Psoas muscle (tissue), 8 donors: ENCODE data around the gene CA10. TPM values are rescaled to one million over a fixed set of nuclear protein-coding genes. Genes with fewer than 3 reads are reported as not detected.

Experiments used
- ATAC-seq, 4 donors: fragments of 200-7000 bp; cut with Tn5 transposase; one replicate each; pipeline ENCODE4 v1.9.1; 2020; ENCODE audit warnings: moderate library complexity in 3 of 4, mild to moderate bottlenecking in 2 of 4
- DNase-seq, 2 donors: peaks; one replicate each; pipeline ENCODE4 v3.0.0-alpha.2; 2020
- H3K27ac ChIP-seq: fragments of 200-600 bp; one replicate; pipeline ENCODE4 v1.8.0; 2022
- H3K27me3 ChIP-seq, 3 donors: fragments of 200-600 bp in 1 of 3; one replicate each; pipeline versions ENCODE4 v1.6.1 to v1.8.0; 2013 to 2022; ENCODE audit warnings: low read length in 2 of 3, mild to moderate bottlenecking in 2 of 3, moderate library complexity in 1 of 3; ENCODE audit not compliant: insufficient read depth in 3 of 3
- H3K36me3 ChIP-seq, 2 donors: fragments of 200-600 bp in 1 of 2; one replicate each; pipeline versions ENCODE4 v1.6.1 to v1.8.0; 2013 to 2022; ENCODE audit warnings: low read depth in 1 of 2, mild to moderate bottlenecking in 1 of 2, moderate library complexity in 1 of 2; ENCODE audit not compliant: insufficient read depth in 1 of 2
- H3K4me1 ChIP-seq: fragments of 200-600 bp; one replicate; pipeline ENCODE4 v1.8.0; 2022
- H3K4me3 ChIP-seq: fragments of 200-600 bp; one replicate; pipeline ENCODE4 v1.8.0; 2022; ENCODE audit warnings: mild to moderate bottlenecking
- H3K9me3 ChIP-seq: fragments of 200-600 bp; one replicate; pipeline ENCODE4 v1.8.0; 2022
- CTCF ChIP-seq: fragments of 200-600 bp; IDR thresholded peaks from one replicate; pipeline ENCODE4 v1.8.0; 2022; ENCODE audit warnings: antibody characterized with exemption
- WGBS, 3 donors: extraction: QIAGEN DNeasy Blood & Tissue Kit; methylation state at CpG; one replicate each; pipeline versions ENCODE4 v1.1.6 to v1.1.7; 2013; 5-methylcytosine and 5-hydroxymethylcytosine counted together
- intact Hi-C, 2 donors: fragments of 100-400 bp; cut with DNase I; formaldehyde crosslinking; loops; one replicate each; pipeline versions ENCODE4 v1.11.0 to v1.14.2; 2022
- polyA plus RNA-seq, 3 donors: library from polyadenylated mRNA; stranded (reverse); fragments of 200-250 nt; gene quantifications; one replicate each; pipeline ENCODE4 v1.2.3, GENCODE V29; 2013
- total RNA-seq, 4 donors: library from RNA; stranded (reverse); fragmentation: NEBNext Ultra II Directional in 2 of 4; extraction: Animal tissue kit (Norgen Biotek cat#: 25700) in 2 of 4; gene quantifications; one replicate each; pipeline versions ENCODE4 v1.2.1 to v1.2.4, GENCODE V29; 2021 to 2023
- donor health status: healthy with polysubstance abuse.
- donor health status: DM: no; HTN: no; CAD: no; lungs with moderate emphysema.
- donor health status: Bipolar disorder and iron deficiency.
- donor health status: healthy.
- donor health status: DM: yes; HTN: yes; CAD: no.
- donor health status: DM: no; HTN: no; CAD: no.
- donor health status: DM: no; HTN: no; CAD: no.
- donor health status: DM: yes; HTN: yes; CAD: no.

CA10 gene
- total and polyA plus RNA-seq, 7 donors: 0.03 to 0.04 TPM; not detected in 5

DNA sequence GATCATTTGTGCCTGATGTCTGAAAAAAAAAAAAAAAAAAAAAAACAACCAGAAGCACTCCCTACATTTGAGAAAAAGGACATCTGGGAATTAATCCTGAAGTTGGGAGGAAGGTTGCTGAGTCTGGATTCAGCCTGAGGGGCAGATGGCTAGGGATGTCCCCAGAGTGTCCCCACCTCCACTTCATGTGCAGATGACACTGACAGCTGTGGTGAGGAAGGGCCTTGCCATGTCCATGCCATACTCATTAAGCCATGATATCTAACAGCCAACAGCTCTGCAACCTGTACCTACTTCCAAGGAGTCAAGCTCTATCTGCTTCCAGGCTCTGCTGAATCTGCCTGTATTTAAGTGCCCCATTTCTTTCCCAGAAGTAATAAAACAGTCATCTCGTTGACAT is 356.0 kb downstream of the CA10 start:
- H3K36me3 ChIP-seq: no peaks in the 10 kb centered on the region
- H3K4me3 ChIP-seq: no peak overlapping the region
- intact Hi-C loops: no loop called here
- no peaks in the 10 kb centered on the region for H3K9me3 ChIP-seq
- ATAC-seq: no peak
- no peak for TF ChIP-seq CTCF
- DNase-seq: no peak
- 19 to 26% (median 23%) methylated on average over 1 of the region's 1 CpG for WGBS, 3 donors
- H3K4me1 ChIP-seq: no peaks in the 10 kb centered on the region
- H3K27ac ChIP-seq: no peak overlapping the region
- H3K27me3 ChIP-seq: no peaks in the 10 kb centered on the region

DNA sequence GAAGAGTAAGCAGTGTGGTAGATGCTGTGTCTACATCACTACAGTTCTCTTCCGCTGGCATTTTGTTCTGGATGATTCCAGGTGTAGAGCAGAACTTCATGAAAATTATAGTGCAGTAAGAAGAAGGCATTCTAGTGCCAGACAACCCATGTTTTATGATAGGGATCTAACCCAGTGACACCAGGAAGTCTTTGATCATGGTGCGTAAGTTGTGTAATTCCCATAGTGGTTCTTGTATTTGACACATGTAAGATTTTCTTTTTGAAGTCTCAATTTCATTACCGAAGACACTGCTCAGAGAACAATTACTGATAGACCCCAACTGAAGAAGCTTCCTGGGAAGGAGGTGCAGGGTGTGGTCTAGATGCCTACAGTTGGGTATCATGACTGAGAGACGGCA is 356.9 kb downstream of the CA10 start:
- no peak overlapping the region for H3K27ac ChIP-seq

DNA sequence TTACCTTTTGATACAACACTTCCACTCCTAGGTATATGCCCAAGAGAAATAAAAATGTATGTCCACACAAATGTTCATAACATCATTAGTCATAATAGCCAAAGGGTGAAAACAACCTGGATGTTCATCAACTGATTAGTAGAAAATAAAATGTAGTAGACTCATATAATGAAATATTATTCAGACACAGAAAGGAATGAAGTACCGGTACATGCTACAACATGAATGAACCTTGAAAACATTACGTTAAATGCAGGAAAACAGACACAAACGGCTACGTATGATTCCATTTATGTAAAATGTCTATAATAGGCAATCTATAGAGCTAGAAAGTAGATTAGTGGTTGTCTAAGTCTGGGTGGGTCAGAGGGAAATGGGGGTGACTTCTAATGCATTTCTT is 358.5 kb downstream of the CA10 start:
- WGBS, 3 donors: 92 to 95% (median 94%) methylated on average over 4 of the region's 4 CpGs
- H3K27me3 ChIP-seq: no peaks in the 10 kb centered on the region
- H3K36me3 ChIP-seq: no peaks in the 10 kb centered on the region
- no peak for DNase-seq
- H3K27ac ChIP-seq: no peak overlapping the region
- H3K9me3 ChIP-seq: no peaks in the 10 kb centered on the region
- intact Hi-C loops: no loop called here
- H3K4me3 ChIP-seq: no peak overlapping the region
- H3K4me1 ChIP-seq: no peaks in the 10 kb centered on the region
- TF ChIP-seq CTCF: no peak
- ATAC-seq: no peak

More for the DNA sequence above, 356.9 kb downstream of the CA10 start:
- intact Hi-C loops: no loop called here
- Histone ChIP-seq H3K4me1 (no peaks in the 10 kb centered on the region), H3K9me3 (no peaks in the 10 kb centered on the region), H3K27me3 (no peaks in the 10 kb centered on the region), H3K36me3 (no peaks in the 10 kb centered on the region), H3K4me3 (no peak overlapping the region)
- TF ChIP-seq CTCF: no peak
- 87 to 94% (median 89%) methylated on average over 4 of the region's 4 CpGs for WGBS, 3 donors
- no peak for ATAC-seq
- no peak for DNase-seq

- H3K27ac ChIP-seq: no peak overlapping the region
- TF ChIP-seq CTCF: no peak
- intact Hi-C loops: no loop called here
These were observed 359.3 kb downstream of the CA10 start for GRCh38 chr17:51799240-51799639.

GRCh38 chr17:51797150-51797549 is 361.4 kb downstream of the CA10 start:
- 43 to 83% (median 50%) methylated on average over 14 of the region's 14 CpGs for WGBS, 3 donors
- ATAC-seq: no peak
- no peak for DNase-seq
- no peak overlapping the region for H3K27ac ChIP-seq
- no peaks in the 10 kb centered on the region for H3K4me1 ChIP-seq
- no peak for TF ChIP-seq CTCF
- no peaks in the 10 kb centered on the region for H3K27me3 ChIP-seq
- intact Hi-C loops: no loop called here
- H3K36me3 ChIP-seq: no peaks in the 10 kb centered on the region
- no peak overlapping the region for H3K4me3 ChIP-seq
- no peaks in the 10 kb centered on the region for H3K9me3 ChIP-seq

More at GRCh38 chr17:51799240-51799639, 359.3 kb downstream of the CA10 start:
- DNase-seq (no peak), ATAC-seq (no peak)
- no peaks in the 10 kb centered on the region for H3K4me1 ChIP-seq
- no peaks in the 10 kb centered on the region for H3K27me3 ChIP-seq
- H3K9me3 ChIP-seq: no peaks in the 10 kb centered on the region
- no peaks in the 10 kb centered on the region for H3K36me3 ChIP-seq
- H3K4me3 ChIP-seq: no peak overlapping the region
